HG02981 (cell line): ENCODE results near the gene CCT6A.
"Not testable (repeated sequence)": the region's sequence is repeated elsewhere in the genome, so short reads cannot be mapped to it uniquely, and the experiment has no call there.

Experiments
- ATAC-seq: cut with Tn5 transposase; IDR thresholded peaks from one replicate; pipeline ENCODE4 v1.9.1; 2021; ENCODE audit warnings: mild to moderate bottlenecking, moderate library complexity; ENCODE audit not compliant: unreplicated experiment

The CCT6A gene

DNA sequence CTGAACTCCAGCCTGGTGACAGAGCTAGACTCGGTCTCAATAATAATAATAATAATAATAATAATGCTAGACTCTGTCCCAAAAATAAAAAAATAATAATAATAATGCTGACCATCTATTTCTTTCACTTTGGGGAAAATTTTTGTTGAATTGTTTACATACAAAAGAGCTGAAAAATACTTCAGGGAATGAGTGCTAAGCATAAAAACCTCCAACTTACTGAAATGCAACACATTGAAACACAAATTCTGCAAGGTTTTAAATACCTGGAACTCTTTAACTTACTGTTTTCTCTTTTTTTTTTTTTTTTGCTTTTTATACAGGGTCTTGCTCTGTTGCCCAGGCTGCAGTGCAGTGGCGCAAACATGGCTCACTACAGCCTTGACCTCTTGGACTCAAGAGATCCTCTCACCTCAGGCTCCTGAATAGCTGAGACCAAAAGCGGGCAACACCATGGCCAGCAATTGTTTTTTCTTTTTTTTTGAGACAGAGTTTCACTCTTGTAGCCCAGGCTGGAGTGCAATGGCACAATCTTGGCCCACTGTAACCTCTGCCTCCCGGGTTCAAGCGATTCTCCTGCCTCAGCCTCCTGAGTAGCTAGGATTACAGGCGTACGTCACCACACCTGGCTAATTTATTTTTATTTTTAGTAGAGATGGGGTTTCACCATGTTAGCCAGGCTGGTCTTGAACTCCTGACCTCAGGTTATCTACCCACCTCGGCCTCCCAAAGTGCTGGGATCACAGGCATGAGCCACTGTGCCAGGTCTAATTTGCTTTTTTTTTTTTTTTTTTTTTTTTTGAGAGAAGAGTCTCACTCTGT, 46.8 kb downstream of the CCT6A start:
- ATAC-seq: not testable (repeated sequence)

DNA sequence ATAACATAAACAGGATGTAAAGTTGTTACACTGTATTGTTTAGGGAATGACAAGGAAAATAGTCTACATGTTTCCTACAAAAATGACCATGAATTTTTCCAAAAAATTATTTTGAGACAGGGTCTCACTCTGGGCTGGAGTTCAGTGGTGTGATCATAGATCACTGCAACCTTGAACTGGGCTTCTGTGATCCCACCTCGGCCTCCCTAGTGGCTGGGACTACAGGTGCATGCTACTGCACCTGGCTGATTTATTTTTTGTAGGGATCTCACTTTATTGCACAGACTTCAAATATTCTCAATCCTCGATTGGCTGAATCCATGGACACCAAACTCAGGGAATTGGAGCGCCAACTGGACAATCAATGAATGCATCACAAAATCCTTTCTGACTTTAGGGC, 48.1 kb downstream of the CCT6A start:
- no peak for ATAC-seq

DNA sequence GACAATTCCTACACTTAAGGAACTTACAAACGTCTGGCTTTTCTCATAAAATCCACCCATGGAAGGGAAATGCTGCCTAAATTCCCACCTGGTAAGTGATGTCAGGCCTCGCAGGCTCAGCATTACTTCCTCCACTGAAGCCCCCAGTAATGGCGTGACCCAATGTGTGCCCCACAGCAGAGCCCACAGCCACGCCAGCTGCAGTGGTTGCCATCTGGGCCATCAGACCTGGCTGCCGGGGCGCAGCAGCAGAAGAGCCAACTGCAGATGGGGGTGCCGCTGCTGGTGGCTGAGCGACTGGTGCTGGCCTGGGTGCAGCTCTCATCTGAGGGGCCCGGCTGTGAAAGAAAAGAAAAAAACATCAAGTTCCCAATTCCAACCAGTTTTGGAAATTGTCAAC, 52.6 kb downstream of the CCT6A start:
- not testable (repeated sequence) for ATAC-seq

DNA sequence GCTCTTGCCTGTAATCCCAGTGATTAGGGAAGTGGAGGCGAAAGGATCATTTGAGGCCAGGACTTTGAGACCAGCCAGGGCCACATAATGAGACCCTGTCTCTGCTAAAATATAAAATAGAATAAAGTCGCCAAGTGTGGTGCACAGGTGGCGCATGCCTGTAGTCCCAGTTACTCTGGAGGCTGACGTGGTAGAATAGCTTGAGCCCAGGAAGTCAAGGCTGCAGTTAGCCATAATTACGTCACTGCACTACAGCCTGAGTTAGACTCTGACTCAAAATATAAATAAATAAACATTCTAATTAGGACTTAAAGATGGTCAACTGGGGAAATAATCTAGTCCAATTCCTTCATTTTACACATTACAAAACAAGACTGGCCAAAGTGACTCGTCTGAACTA, 53.9 kb downstream of the CCT6A start:
- ATAC-seq: no peak

DNA sequence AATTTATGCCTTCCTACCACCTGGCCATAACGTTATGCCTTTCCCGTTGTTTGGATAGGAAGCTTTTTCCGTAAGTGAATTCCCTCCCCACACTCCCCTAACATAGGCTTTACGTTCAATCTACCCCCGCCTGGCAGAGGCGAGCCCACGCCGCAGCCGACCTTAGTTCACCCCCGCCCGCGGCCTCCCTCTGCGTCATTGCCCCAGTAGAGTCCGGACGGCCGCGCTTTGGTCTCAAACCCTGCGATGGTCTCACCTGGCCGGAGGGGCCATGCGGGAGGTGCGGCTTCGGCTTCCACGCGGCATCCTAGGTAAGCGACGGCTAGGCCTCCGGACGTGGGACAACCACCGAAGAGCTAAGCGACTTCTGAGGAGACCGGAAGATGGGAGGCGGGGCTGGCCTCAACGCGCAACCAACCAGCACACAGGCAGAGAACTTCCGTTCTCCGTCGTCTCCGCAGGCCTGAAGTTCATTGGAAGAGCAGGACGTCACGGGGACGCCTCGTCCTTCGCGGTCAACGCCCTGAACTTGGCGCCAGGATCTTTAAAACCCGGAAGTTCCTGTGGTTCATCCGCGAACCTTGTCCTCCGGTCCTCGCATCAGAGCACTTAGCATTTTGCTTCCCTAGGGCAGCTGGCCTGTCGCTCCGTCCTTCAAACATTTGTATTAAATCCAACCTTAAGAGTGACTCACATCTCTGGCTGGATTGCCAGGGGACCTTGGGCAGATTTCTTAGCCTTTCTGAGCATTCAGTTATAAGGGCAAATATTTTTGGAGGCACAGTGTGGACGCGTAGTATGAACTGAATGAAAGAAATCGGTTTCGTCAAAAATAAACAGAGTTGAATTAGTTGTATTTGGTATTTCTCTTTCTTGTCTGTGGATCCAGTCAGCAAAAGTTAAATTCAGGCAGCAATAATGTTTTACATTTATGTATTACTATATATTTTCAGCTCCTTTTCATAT, 54.8 kb downstream of the CCT6A start, which contains the start of gene CHCHD2:
CHCHD2 (minus strand) TSS at position 369 of the 966 bp plus-strand sequence; CDS start at position 306, 63 bp downstream.
- ATAC-seq: peak; percentile 100

DNA sequence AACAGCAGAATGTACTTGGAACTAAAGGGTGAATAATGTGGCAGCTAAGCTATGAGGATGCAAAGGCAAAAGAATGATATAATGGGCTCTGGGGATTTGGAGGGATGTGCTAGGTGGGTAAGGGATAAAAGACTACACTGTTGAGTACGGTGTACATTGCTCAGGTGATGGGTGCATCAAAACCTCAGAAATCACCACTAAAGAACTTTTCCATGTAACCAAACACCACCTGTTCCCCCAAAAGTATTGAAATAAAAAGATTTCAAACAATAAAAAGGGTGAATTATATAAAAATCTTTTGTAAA, 56.3 kb downstream of the CCT6A start:
- no peak for ATAC-seq

DNA sequence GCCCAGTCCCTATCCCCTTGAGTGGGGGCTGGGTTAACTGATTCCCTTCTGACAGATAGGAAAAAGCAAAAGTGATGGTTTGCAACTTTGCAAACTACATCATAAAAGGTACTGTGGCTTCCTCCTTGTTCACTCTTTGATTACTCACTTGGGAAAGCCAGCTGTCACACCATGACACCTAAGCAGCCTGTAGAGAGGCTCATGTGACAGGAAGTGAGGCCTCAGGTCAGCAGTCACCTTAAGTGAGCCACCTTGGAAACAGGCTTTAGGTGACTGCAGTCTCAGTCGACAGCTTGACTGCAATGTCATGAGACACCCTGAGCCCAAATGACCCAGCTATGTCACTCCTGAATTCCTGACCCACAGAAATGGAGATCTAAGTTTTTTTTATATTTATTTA, 59.0 kb downstream of the CCT6A start:
- no peak for ATAC-seq

DNA sequence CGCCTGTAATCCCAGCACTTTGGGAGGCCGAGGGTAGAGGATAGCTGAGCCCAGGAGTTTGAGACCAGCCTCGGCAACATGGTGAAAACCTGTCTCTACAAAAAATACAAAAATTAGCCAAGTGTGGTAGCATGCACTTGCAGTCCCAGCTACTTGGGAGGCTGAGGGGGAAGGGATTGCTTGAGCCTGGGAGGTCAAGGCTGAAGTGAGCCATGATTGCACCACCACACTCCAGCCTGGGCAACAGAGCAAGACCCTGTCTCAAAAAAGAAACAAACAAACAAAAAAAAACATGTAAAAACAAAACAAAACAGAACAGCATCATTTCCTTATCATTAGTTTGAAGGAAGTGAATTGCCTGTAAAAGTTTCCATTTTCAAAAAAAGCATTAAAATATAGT, 60.7 kb downstream of the CCT6A start:
- ATAC-seq: not testable (repeated sequence)
